ENCODE results near the gene PPIL6.

Gene PPIL6

DNA sequence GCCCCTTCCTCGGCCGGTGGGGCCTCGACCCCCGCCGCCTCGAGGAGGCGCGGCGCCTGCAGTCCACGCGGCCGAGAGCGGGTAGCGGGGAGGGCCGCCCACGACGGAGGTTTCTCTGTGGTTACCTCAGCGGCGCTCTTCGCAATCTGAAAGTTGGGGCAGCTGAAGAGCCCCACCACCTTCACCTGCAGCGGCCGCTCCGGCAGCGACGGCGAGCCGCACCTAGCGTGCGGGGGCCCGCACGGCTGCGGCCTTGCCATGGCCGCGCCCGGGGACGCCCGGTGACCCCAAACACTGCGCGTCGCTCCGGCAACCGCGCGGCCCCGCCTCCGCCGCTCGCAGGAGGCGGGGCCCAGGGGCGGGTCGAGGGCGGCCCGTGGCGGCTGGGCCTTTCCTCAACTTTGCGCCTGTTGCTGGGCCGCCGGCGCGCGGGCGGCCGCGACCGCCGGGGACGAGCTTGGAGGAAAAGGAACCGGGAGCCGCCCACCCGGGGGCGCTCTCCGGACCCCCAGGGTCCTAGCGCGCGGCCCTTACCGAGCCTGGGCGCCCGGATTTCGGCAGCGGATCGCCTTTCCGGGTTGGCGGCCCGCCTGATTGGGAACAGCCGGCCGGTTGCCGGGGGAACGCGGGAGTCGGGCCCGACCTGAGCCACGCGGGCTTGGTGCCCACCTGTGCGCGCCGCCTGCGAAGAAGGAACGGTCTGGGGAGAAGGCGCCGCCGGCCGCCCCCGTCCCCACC, at the start of gene PPIL6, which contains the start of gene SMPD2:
TSS of gene PPIL6 (minus strand) at position 298 of the 738 bp plus-strand sequence. CDS start at position 260, 38 bp downstream.
TSS of gene SMPD2 (plus strand) at position 394 of the 738 bp plus-strand sequence. CDS start 398 bp downstream, outside the sequence.
- TF ChIP-seq CREB1 (IDR thresholded peaks at IDR 0.05; ENCODE audit: low read depth) (peak; percentile 17; the same call in 1 of the 2 replicates), TAF1 (IDR thresholded peaks at IDR 0.05; ENCODE audit: low read depth) (peak; percentile 45; the same call in 1 of the 2 replicates), MAX (IDR thresholded peaks at IDR 0.05) (peak; percentile 92), TEAD4 (IDR thresholded peaks at IDR 0.05) (no peak), EGR1 (IDR thresholded peaks at IDR 0.05) (peak; percentile 51), EP300 (IDR thresholded peaks at IDR 0.05; ENCODE audit: borderline replicate concordance) (no peak), FOXM1 (IDR thresholded peaks at IDR 0.05; ENCODE audit: borderline replicate concordance, low read depth) (no peak), ZBTB7A (IDR thresholded peaks at IDR 0.05; ENCODE audit: low read depth) (peak; percentile 44; the same call in 1 of the 2 replicates), NFIC (IDR thresholded peaks at IDR 0.05) (0 out of 2 replicates have a peak, but pooled peaks have one; percentile 17), CEBPB (IDR thresholded peaks at IDR 0.05) (no peak), RAD21 (IDR thresholded peaks at IDR 0.05; ENCODE audit: low read depth) (0 out of 2 replicates have a peak, but pooled peaks have one; percentile 1), TCF12 (IDR thresholded peaks at IDR 0.05; ENCODE audit: low read depth) (no peak; the same call in 1 of the 2 replicates), YY1 (IDR thresholded peaks at IDR 0.05; ENCODE audit: low read depth) (peak; percentile 82)
- TF ChIP-seq, protein P1, sequence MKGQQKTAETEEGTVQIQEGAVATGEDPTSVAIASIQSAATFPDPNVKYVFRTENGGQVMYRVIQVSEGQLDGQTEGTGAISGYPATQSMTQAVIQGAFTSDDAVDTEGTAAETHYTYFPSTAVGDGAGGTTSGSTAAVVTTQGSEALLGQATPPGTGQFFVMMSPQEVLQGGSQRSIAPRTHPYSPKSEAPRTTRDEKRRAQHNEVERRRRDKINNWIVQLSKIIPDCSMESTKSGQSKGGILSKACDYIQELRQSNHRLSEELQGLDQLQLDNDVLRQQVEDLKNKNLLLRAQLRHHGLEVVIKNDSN (IDR thresholded peaks at IDR 0.05), result no peak
- TF ChIP-seq, protein P2, sequence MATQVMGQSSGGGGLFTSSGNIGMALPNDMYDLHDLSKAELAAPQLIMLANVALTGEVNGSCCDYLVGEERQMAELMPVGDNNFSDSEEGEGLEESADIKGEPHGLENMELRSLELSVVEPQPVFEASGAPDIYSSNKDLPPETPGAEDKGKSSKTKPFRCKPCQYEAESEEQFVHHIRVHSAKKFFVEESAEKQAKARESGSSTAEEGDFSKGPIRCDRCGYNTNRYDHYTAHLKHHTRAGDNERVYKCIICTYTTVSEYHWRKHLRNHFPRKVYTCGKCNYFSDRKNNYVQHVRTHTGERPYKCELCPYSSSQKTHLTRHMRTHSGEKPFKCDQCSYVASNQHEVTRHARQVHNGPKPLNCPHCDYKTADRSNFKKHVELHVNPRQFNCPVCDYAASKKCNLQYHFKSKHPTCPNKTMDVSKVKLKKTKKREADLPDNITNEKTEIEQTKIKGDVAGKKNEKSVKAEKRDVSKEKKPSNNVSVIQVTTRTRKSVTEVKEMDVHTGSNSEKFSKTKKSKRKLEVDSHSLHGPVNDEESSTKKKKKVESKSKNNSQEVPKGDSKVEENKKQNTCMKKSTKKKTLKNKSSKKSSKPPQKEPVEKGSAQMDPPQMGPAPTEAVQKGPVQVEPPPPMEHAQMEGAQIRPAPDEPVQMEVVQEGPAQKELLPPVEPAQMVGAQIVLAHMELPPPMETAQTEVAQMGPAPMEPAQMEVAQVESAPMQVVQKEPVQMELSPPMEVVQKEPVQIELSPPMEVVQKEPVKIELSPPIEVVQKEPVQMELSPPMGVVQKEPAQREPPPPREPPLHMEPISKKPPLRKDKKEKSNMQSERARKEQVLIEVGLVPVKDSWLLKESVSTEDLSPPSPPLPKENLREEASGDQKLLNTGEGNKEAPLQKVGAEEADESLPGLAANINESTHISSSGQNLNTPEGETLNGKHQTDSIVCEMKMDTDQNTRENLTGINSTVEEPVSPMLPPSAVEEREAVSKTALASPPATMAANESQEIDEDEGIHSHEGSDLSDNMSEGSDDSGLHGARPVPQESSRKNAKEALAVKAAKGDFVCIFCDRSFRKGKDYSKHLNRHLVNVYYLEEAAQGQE (IDR thresholded peaks at IDR 0.05; ENCODE audit: low read depth), result no peak

DNA sequence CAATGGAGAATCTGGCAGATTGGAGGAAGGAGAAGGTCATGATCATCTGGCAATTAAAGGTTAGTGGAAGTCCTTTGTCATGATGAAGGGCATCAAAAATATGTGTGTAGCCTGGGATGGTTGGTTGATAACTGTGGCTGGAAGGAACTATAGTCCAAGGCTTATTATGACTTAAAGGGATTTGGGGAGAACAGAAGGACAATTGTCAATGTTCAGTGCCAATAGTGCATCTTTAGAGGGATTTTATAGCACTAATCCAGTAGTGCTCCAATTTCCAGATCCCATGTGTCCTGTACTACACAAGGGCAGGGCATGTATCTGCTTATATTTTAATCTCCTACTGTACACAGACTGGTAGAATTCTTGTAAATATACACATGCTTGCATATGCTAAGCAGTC, 47.6 kb upstream of the PPIL6 start:
- no peak for TF ChIP-seq NFIC (IDR thresholded peaks at IDR 0.05)
- no peak for TF ChIP-seq TEAD4 (IDR thresholded peaks at IDR 0.05)
- TF ChIP-seq EP300 (IDR thresholded peaks at IDR 0.05; ENCODE audit: borderline replicate concordance), result no peak
- TF ChIP-seq, protein P2 (IDR thresholded peaks at IDR 0.05; ENCODE audit: low read depth), result no peak
- no peak for TF ChIP-seq CREB1 (IDR thresholded peaks at IDR 0.05; ENCODE audit: low read depth)
- no peak for TF ChIP-seq TCF12 (IDR thresholded peaks at IDR 0.05; ENCODE audit: low read depth)
- TF ChIP-seq ZBTB7A (IDR thresholded peaks at IDR 0.05; ENCODE audit: low read depth), result no peak
- TF ChIP-seq, protein P1 (IDR thresholded peaks at IDR 0.05), result no peak
- TF ChIP-seq YY1 (IDR thresholded peaks at IDR 0.05; ENCODE audit: low read depth), result no peak
- TF ChIP-seq MAX (IDR thresholded peaks at IDR 0.05), result no peak
- TF ChIP-seq FOXM1 (IDR thresholded peaks at IDR 0.05; ENCODE audit: borderline replicate concordance, low read depth), result no peak
- TF ChIP-seq CEBPB (IDR thresholded peaks at IDR 0.05), result no peak
- no peak for TF ChIP-seq EGR1 (IDR thresholded peaks at IDR 0.05)

GRCh38 chr6:109486068-109486467, 45.6 kb upstream of the PPIL6 start:
- TF ChIP-seq FOXM1 (IDR thresholded peaks at IDR 0.05; ENCODE audit: borderline replicate concordance, low read depth), result no peak
- TF ChIP-seq TCF12 (IDR thresholded peaks at IDR 0.05; ENCODE audit: low read depth), result no peak
- TF ChIP-seq ZBTB7A (IDR thresholded peaks at IDR 0.05; ENCODE audit: low read depth), result no peak
- TF ChIP-seq YY1 (IDR thresholded peaks at IDR 0.05; ENCODE audit: low read depth), result no peak
- TF ChIP-seq CREB1 (IDR thresholded peaks at IDR 0.05; ENCODE audit: low read depth), result no peak
- TF ChIP-seq TEAD4 (IDR thresholded peaks at IDR 0.05), result no peak
- no peak for TF ChIP-seq RAD21 (IDR thresholded peaks at IDR 0.05; ENCODE audit: low read depth)
- no peak for TF ChIP-seq MAX (IDR thresholded peaks at IDR 0.05)
- TF ChIP-seq EP300 (IDR thresholded peaks at IDR 0.05; ENCODE audit: borderline replicate concordance), result no peak
- TF ChIP-seq, protein P2 (IDR thresholded peaks at IDR 0.05; ENCODE audit: low read depth), result no peak
- TF ChIP-seq TAF1 (IDR thresholded peaks at IDR 0.05; ENCODE audit: low read depth), result no peak
- TF ChIP-seq EGR1 (IDR thresholded peaks at IDR 0.05), result no peak
- no peak for TF ChIP-seq CEBPB (IDR thresholded peaks at IDR 0.05)
- no peak for TF ChIP-seq NFIC (IDR thresholded peaks at IDR 0.05)
- TF ChIP-seq, protein P1 (IDR thresholded peaks at IDR 0.05), result no peak

Measured in Ishikawa (cell line).